Tibial artery (tissue), 4 donors: ENCODE data around the gene ARHGAP28.

Source experiments
- DNase-seq, 2 donors: peaks; one replicate each; pipeline ENCODE4 v3.0.0-alpha.2; 2019
- H3K27ac ChIP-seq, 2 donors: fragments of 200-600 bp; sonication (generic) in 1 of 2; 1 replicate in 1 of 2; 2 replicates in 1 of 2; pipeline ENCODE4 v1.5.1; 2018 to 2019; ENCODE audit warnings: mild to moderate bottlenecking in 1 of 2
- H3K27me3 ChIP-seq, 2 donors: fragments of 200-600 bp; sonication (generic) in 1 of 2; one replicate each; pipeline versions ENCODE4 v1.5.1 to v1.6.0; 2016 to 2019
- H3K36me3 ChIP-seq, 3 donors: fragments of 200-600 bp; sonication (generic) in 2 of 3; one replicate each; pipeline ENCODE4 v1.5.1; 2016 to 2019; ENCODE audit warnings: mild to moderate bottlenecking in 2 of 3
- H3K4me1 ChIP-seq, 4 donors: fragments of 200-600 bp; sonication (generic) in 2 of 4; 1 replicate in 3 of 4; 2 replicates in 1 of 4; pipeline ENCODE4 v1.5.1; 2016 to 2019
- H3K4me3 ChIP-seq, 2 donors: fragments of 200-600 bp; sonication (generic) in 1 of 2; 1 replicate in 1 of 2; 2 replicates in 1 of 2; pipeline ENCODE4 v1.5.1; 2018 to 2019; ENCODE audit warnings: mild to moderate bottlenecking in 2 of 2
- H3K9me3 ChIP-seq, 3 donors: fragments of 200-600 bp; sonication (generic) in 1 of 3; one replicate each; pipeline ENCODE4 v1.5.1; 2016 to 2019
- CTCF ChIP-seq, 2 experiments: fragments of 200-600 bp in 1 of 2; fragments of 450-650 bp in 1 of 2; IDR thresholded peaks; one replicate each; pipeline ENCODE4 v1.5.1; 2017 to 2019; ENCODE audit warnings: antibody characterized with exemption in 2 of 2, mild to moderate bottlenecking in 1 of 2, moderate library complexity in 1 of 2
- intact Hi-C: fragments of 100-400 bp; cut with DNase I; formaldehyde crosslinking; loops from one replicate; pipeline ENCODE4 v1.15.0; 2023; ENCODE audit warnings: low total_unique reads

ARHGAP28 gene

GRCh38 chr18:6949800-6950586 is 220.5 kb downstream of the ARHGAP28 start:
- no peaks in the 10 kb centered on the region for H3K36me3 ChIP-seq
- intact Hi-C loops: no loop called here
- DNase-seq: no peak
- no peaks in the 10 kb centered on the region for H3K4me1 ChIP-seq
- TF ChIP-seq CTCF (IDR thresholded peaks at IDR 0.05): no peak
- H3K27me3 ChIP-seq: no peaks in the 10 kb centered on the region
- no peak overlapping the region for H3K4me3 ChIP-seq
- no peak overlapping the region for H3K27ac ChIP-seq
- H3K9me3 ChIP-seq: no peaks in the 10 kb centered on the region

- DNase-seq: no peak
- no peak for TF ChIP-seq CTCF (IDR thresholded peaks at IDR 0.05)
- Histone ChIP-seq H3K4me1 (no peaks in the 10 kb centered on the region), H3K36me3 (no peaks in the 10 kb centered on the region), H3K4me3 (no peak overlapping the region), H3K27me3 (no peaks in the 10 kb centered on the region), H3K27ac (no peak overlapping the region), H3K9me3 (no peaks in the 10 kb centered on the region)
- intact Hi-C loops: no loop called here
Measured at GRCh38 chr18:6950641-6951040, 221.1 kb downstream of the ARHGAP28 start.

- TF ChIP-seq CTCF (IDR thresholded peaks at IDR 0.05): no peak
- no peaks in the 10 kb centered on the region for H3K9me3 ChIP-seq
- intact Hi-C loops: no loop called here
- H3K36me3 ChIP-seq: peaks cover 0 to 3% (median 0%) of the 10 kb centered on the region in 3 donors
- H3K4me3 ChIP-seq: no peak overlapping the region
- H3K4me1 ChIP-seq: no peaks in the 10 kb centered on the region
- DNase-seq: no peak
- no peak overlapping the region for H3K27ac ChIP-seq
- no peaks in the 10 kb centered on the region for H3K27me3 ChIP-seq
Measured at GRCh38 chr18:6951336-6952090, 222.0 kb downstream of the ARHGAP28 start.

GRCh38 chr18:6954501-6954900 is 225.0 kb downstream of the ARHGAP28 start:
- Histone ChIP-seq H3K36me3 (peaks cover 0 to 4% (median 0%) of the 10 kb centered on the region in 3 donors), H3K4me3 (no peak overlapping the region), H3K27me3 (no peaks in the 10 kb centered on the region), H3K4me1 (no peaks in the 10 kb centered on the region), H3K9me3 (no peaks in the 10 kb centered on the region), H3K27ac (no peak overlapping the region)
- intact Hi-C loops: no loop called here
- no peak for DNase-seq
- no peak for TF ChIP-seq CTCF (IDR thresholded peaks at IDR 0.05)

- H3K4me3 ChIP-seq: no peak overlapping the region
- peaks cover 0 to 4% (median 0%) of the 10 kb centered on the region in 3 donors for H3K36me3 ChIP-seq
- intact Hi-C loops: no loop called here
- H3K4me1 ChIP-seq: no peaks in the 10 kb centered on the region
- no peak for DNase-seq
- no peaks in the 10 kb centered on the region for H3K9me3 ChIP-seq
- no peak for TF ChIP-seq CTCF (IDR thresholded peaks at IDR 0.05)
- no peaks in the 10 kb centered on the region for H3K27me3 ChIP-seq
- no peak overlapping the region for H3K27ac ChIP-seq
Measured at GRCh38 chr18:6955304-6955703, 225.8 kb downstream of the ARHGAP28 start.
